Activated CD4-positive, alpha-beta T cell treated with anti-CD3 and anti-CD28 coated beads for 48 hours (primary cell): ENCODE results near the gene MYCBPAP.

Experiments used
- DNase-seq: peaks from one replicate; pipeline ENCODE4 v3.0.0-alpha.2; 2020

The MYCBPAP gene

GRCh38 chr17:50487213-50488096, 20.8 kb upstream of the MYCBPAP start:
- DNase-seq = peak; percentile 57

- DNase-seq = no peak
Observed at GRCh38 chr17:50488880-50489279, 19.4 kb upstream of the MYCBPAP start.

- DNase-seq = no peak
Observed at GRCh38 chr17:50491505-50491904, 16.7 kb upstream of the MYCBPAP start.

GRCh38 chr17:50492214-50492613, 16.0 kb upstream of the MYCBPAP start:
- DNase-seq = no peak

GRCh38 chr17:50493744-50494143, 14.5 kb upstream of the MYCBPAP start:
- DNase-seq = no peak

GRCh38 chr17:50495217-50495823, 12.9 kb upstream of the MYCBPAP start:
- DNase-seq = no peak

GRCh38 chr17:50495918-50496317, 12.3 kb upstream of the MYCBPAP start:
- DNase-seq = no peak

GRCh38 chr17:50498021-50498874, 10.0 kb upstream of the MYCBPAP start:
- DNase-seq = no peak

GRCh38 chr17:50499270-50499669, 9.0 kb upstream of the MYCBPAP start:
- DNase-seq = no peak

GRCh38 chr17:50499721-50500120, 8.5 kb upstream of the MYCBPAP start:
- DNase-seq = no peak

- peak; percentile 52 for DNase-seq
Observed at GRCh38 chr17:50501054-50501453, 7.2 kb upstream of the MYCBPAP start.

GRCh38 chr17:50502301-50502990, 5.8 kb upstream of the MYCBPAP start:
- DNase-seq = no peak

GRCh38 chr17:50505591-50506130, 2.6 kb upstream of the MYCBPAP start:
- DNase-seq = no peak

GRCh38 chr17:50506298-50506697, 1.9 kb upstream of the MYCBPAP start:
- no peak for DNase-seq

GRCh38 chr17:50508573-50509460, 578 bp downstream of the MYCBPAP start:
- DNase-seq = no peak

- DNase-seq = peak; percentile 72
Observed at GRCh38 chr17:50511058-50511457, 2.8 kb downstream of the MYCBPAP start.

GRCh38 chr17:50513495-50513894, 5.3 kb downstream of the MYCBPAP start:
- DNase-seq = no peak

- DNase-seq = no peak
Observed at GRCh38 chr17:50514388-50514787, 6.1 kb downstream of the MYCBPAP start.

GRCh38 chr17:50514936-50515702, 6.9 kb downstream of the MYCBPAP start:
- no peak for DNase-seq

- DNase-seq = no peak
Observed at GRCh38 chr17:50517011-50517410, 8.8 kb downstream of the MYCBPAP start.
